ENCODE measurements around the gene ARPC1B.

The ARPC1B gene

GRCh38 chr7:99422186-99422585, 47.7 kb downstream of the ARPC1B start:
- no peaks in the 10 kb centered on the region for H4K20me1 ChIP-seq (ENCODE audit: insufficient read depth, low read length)
- no peak overlapping the region for H2AFZ ChIP-seq (ENCODE audit: low read length)
- no peak overlapping the region for H3K4me2 ChIP-seq (ENCODE audit: low read length)
- H3K79me2 ChIP-seq (ENCODE audit: insufficient read depth, low read length): no peaks in the 10 kb centered on the region
- no peaks in the 10 kb centered on the region for H3K4me1 ChIP-seq (ENCODE audit: insufficient read depth, low read length, severe bottlenecking)
- no peak overlapping the region for H3K9ac ChIP-seq (ENCODE audit: low read length)
- TF ChIP-seq, protein P1, sequence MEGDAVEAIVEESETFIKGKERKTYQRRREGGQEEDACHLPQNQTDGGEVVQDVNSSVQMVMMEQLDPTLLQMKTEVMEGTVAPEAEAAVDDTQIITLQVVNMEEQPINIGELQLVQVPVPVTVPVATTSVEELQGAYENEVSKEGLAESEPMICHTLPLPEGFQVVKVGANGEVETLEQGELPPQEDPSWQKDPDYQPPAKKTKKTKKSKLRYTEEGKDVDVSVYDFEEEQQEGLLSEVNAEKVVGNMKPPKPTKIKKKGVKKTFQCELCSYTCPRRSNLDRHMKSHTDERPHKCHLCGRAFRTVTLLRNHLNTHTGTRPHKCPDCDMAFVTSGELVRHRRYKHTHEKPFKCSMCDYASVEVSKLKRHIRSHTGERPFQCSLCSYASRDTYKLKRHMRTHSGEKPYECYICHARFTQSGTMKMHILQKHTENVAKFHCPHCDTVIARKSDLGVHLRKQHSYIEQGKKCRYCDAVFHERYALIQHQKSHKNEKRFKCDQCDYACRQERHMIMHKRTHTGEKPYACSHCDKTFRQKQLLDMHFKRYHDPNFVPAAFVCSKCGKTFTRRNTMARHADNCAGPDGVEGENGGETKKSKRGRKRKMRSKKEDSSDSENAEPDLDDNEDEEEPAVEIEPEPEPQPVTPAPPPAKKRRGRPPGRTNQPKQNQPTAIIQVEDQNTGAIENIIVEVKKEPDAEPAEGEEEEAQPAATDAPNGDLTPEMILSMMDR (IDR thresholded peaks at IDR 0.05; ENCODE audit: low read length): no peak
- no peak for TF ChIP-seq EZH2 (IDR thresholded peaks at IDR 0.05; ENCODE audit: borderline replicate concordance, low read length)
- peaks cover 86% of the 10 kb centered on the region for H3K36me3 ChIP-seq (ENCODE audit: insufficient read depth, low read length)
- no peaks in the 10 kb centered on the region for H3K9me3 ChIP-seq (ENCODE audit: low read length)
- no peaks in the 10 kb centered on the region for H3K27me3 ChIP-seq (ENCODE audit: insufficient read depth, low read length)
- H3K4me3 ChIP-seq (ENCODE audit: low read depth, low read length, poor library complexity, severe bottlenecking): no peak overlapping the region
- no peaks in the 10 kb centered on the region for H3F3A ChIP-seq (ENCODE audit: insufficient read depth, low read length)
- H3K27ac ChIP-seq (ENCODE audit: low read depth, low read length, poor library complexity, severe bottlenecking): no peak overlapping the region
- H3K9me2 ChIP-seq (ENCODE audit: low read depth, low read length): no peaks in the 10 kb centered on the region

GRCh38 chr7:99422625-99423024, 48.1 kb downstream of the ARPC1B start:
- Histone ChIP-seq H3K9me3 (ENCODE audit: low read length) (no peaks in the 10 kb centered on the region), H3K79me2 (ENCODE audit: insufficient read depth, low read length) (no peaks in the 10 kb centered on the region), H3K4me2 (ENCODE audit: low read length) (no peak overlapping the region), H3K36me3 (ENCODE audit: insufficient read depth, low read length) (peaks cover 82% of the 10 kb centered on the region), H3K4me1 (ENCODE audit: insufficient read depth, low read length, severe bottlenecking) (no peaks in the 10 kb centered on the region), H4K20me1 (ENCODE audit: insufficient read depth, low read length) (no peaks in the 10 kb centered on the region), H3K9ac (ENCODE audit: low read length) (no peak overlapping the region), H2AFZ (ENCODE audit: low read length) (no peak overlapping the region), H3K27me3 (ENCODE audit: insufficient read depth, low read length) (no peaks in the 10 kb centered on the region), H3K9me2 (ENCODE audit: low read depth, low read length) (no peaks in the 10 kb centered on the region), H3K27ac (ENCODE audit: low read depth, low read length, poor library complexity, severe bottlenecking) (no peak overlapping the region), H3F3A (ENCODE audit: insufficient read depth, low read length) (no peaks in the 10 kb centered on the region), H3K4me3 (ENCODE audit: low read depth, low read length, poor library complexity, severe bottlenecking) (no peak overlapping the region)
- TF ChIP-seq, protein P1 (IDR thresholded peaks at IDR 0.05; ENCODE audit: low read length): no peak
- TF ChIP-seq EZH2 (IDR thresholded peaks at IDR 0.05; ENCODE audit: borderline replicate concordance, low read length): no peak

DNA sequence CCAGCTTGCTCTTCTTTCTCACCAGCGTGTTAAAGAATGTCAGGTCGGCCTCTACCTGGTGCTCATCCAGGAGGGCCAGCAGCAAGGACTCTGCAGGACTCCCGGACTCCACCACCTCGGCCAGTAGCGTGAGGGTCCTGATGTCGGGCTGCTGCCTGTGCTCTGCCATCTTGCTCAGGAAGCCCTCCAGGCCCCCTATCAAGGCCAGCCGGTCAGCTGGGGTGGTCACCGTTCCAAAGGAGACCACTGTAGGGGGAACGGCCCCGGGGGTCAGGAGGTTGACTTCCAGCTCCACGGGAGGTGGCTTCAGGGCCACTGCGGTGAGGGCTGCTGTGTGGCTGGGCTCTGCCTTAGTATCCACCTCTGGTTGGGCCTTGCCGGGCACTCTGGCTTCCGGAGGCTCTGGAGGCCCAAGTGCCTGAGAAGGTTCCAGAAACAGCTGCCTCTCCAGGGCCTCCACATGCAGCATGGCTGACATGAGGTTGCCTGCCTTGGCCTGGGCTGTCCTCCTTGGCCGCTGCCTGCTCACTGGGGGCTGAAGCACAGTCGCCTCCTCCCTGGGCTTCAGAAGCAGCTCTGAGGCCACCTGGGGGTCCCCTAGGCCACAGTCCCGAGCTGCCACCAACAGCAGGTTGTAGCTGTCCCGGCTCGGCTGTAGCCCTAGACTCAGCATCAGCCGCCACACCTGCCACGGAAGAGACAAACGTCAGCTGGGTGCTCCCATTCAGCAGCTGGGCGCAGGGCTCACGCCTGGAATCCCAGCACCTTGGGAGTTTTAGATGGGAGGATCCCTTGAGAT, 50.6 kb downstream of the ARPC1B start:
- Histone ChIP-seq H4K20me1 (ENCODE audit: insufficient read depth, low read length) (no peaks in the 10 kb centered on the region), H3K4me3 (ENCODE audit: low read depth, low read length, poor library complexity, severe bottlenecking) (no peak overlapping the region), H3K9ac (ENCODE audit: low read length) (no peak overlapping the region), H3K9me3 (ENCODE audit: low read length) (no peaks in the 10 kb centered on the region), H3K27me3 (ENCODE audit: insufficient read depth, low read length) (no peaks in the 10 kb centered on the region), H3K36me3 (ENCODE audit: insufficient read depth, low read length) (peaks cover 75% of the 10 kb centered on the region), H3F3A (ENCODE audit: insufficient read depth, low read length) (no peaks in the 10 kb centered on the region), H3K9me2 (ENCODE audit: low read depth, low read length) (no peaks in the 10 kb centered on the region), H3K4me1 (ENCODE audit: insufficient read depth, low read length, severe bottlenecking) (no peaks in the 10 kb centered on the region), H3K27ac (ENCODE audit: low read depth, low read length, poor library complexity, severe bottlenecking) (no peak overlapping the region), H3K79me2 (ENCODE audit: insufficient read depth, low read length) (no peaks in the 10 kb centered on the region), H2AFZ (ENCODE audit: low read length) (no peak overlapping the region), H3K4me2 (ENCODE audit: low read length) (no peak overlapping the region)
- TF ChIP-seq, protein P1 (IDR thresholded peaks at IDR 0.05; ENCODE audit: low read length): no peak
- no peak for TF ChIP-seq EZH2 (IDR thresholded peaks at IDR 0.05; ENCODE audit: borderline replicate concordance, low read length)

Measured in OCI-LY1 (cell line).